ENCODE results near the gene GRIK1.

GRIK1 gene

GRCh38 chr21:29704719-29705118, 235.1 kb downstream of the GRIK1 start:
- no peak for DNase-seq
- in situ Hi-C loops (cut with HindIII; ENCODE audit: low pct_ligation_motif_present, low pct_unique_long_range_greater_than_20kb, low sequenced_read_pairs): no loop called here

GRCh38 chr21:29701676-29702075, 238.1 kb downstream of the GRIK1 start:
- in situ Hi-C loops (cut with HindIII; ENCODE audit: low pct_ligation_motif_present, low pct_unique_long_range_greater_than_20kb, low sequenced_read_pairs): no loop called here
- DNase-seq: no peak

- DNase-seq: no peak
- in situ Hi-C loops (cut with HindIII; ENCODE audit: low pct_ligation_motif_present, low pct_unique_long_range_greater_than_20kb, low sequenced_read_pairs): no loop called here
Measured at GRCh38 chr21:29697555-29698193, 242.1 kb downstream of the GRIK1 start.

- no peak for DNase-seq
- in situ Hi-C loops (cut with HindIII; ENCODE audit: low pct_ligation_motif_present, low pct_unique_long_range_greater_than_20kb, low sequenced_read_pairs): no loop called here
Measured at GRCh38 chr21:29696937-29697336, 242.9 kb downstream of the GRIK1 start.

- in situ Hi-C loops (cut with HindIII; ENCODE audit: low pct_ligation_motif_present, low pct_unique_long_range_greater_than_20kb, low sequenced_read_pairs): no loop called here
- DNase-seq: no peak
Measured at GRCh38 chr21:29691616-29692491, 247.9 kb downstream of the GRIK1 start.

- in situ Hi-C loops (cut with HindIII; ENCODE audit: low pct_ligation_motif_present, low pct_unique_long_range_greater_than_20kb, low sequenced_read_pairs): no loop called here
- no peak for DNase-seq
Measured at GRCh38 chr21:29689753-29690152, 250.0 kb downstream of the GRIK1 start.

GRCh38 chr21:29684106-29684505, 255.7 kb downstream of the GRIK1 start:
- no peak for DNase-seq
- in situ Hi-C loops (cut with HindIII; ENCODE audit: low pct_ligation_motif_present, low pct_unique_long_range_greater_than_20kb, low sequenced_read_pairs): no loop called here

- in situ Hi-C loops (cut with HindIII; ENCODE audit: low pct_ligation_motif_present, low pct_unique_long_range_greater_than_20kb, low sequenced_read_pairs): no loop called here
- DNase-seq: no peak
Measured at GRCh38 chr21:29682800-29683199, 257.0 kb downstream of the GRIK1 start.

- in situ Hi-C loops (cut with HindIII; ENCODE audit: low pct_ligation_motif_present, low pct_unique_long_range_greater_than_20kb, low sequenced_read_pairs): no loop called here
- no peak for DNase-seq
Measured at GRCh38 chr21:29680273-29680672, 259.5 kb downstream of the GRIK1 start.

- DNase-seq: no peak
- in situ Hi-C loops (cut with HindIII; ENCODE audit: low pct_ligation_motif_present, low pct_unique_long_range_greater_than_20kb, low sequenced_read_pairs): no loop called here
Measured at GRCh38 chr21:29678626-29679025, 261.2 kb downstream of the GRIK1 start.

- in situ Hi-C loops (cut with HindIII; ENCODE audit: low pct_ligation_motif_present, low pct_unique_long_range_greater_than_20kb, low sequenced_read_pairs): no loop called here
- DNase-seq: no peak
Measured at GRCh38 chr21:29677326-29677725, 262.5 kb downstream of the GRIK1 start.

- in situ Hi-C loops (cut with HindIII; ENCODE audit: low pct_ligation_motif_present, low pct_unique_long_range_greater_than_20kb, low sequenced_read_pairs): no loop called here
- DNase-seq: no peak
Measured at GRCh38 chr21:29676395-29676794, 263.4 kb downstream of the GRIK1 start.

- DNase-seq: no peak
- in situ Hi-C loops (cut with HindIII; ENCODE audit: low pct_ligation_motif_present, low pct_unique_long_range_greater_than_20kb, low sequenced_read_pairs): no loop called here
Measured at GRCh38 chr21:29675451-29675850, 264.3 kb downstream of the GRIK1 start.

GRCh38 chr21:29674343-29674742, 265.5 kb downstream of the GRIK1 start:
- no peak for DNase-seq
- in situ Hi-C loops (cut with HindIII; ENCODE audit: low pct_ligation_motif_present, low pct_unique_long_range_greater_than_20kb, low sequenced_read_pairs): no loop called here

GRCh38 chr21:29673096-29673610, 266.6 kb downstream of the GRIK1 start:
- in situ Hi-C loops (cut with HindIII; ENCODE audit: low pct_ligation_motif_present, low pct_unique_long_range_greater_than_20kb, low sequenced_read_pairs): no loop called here
- DNase-seq: no peak

GRCh38 chr21:29671728-29672127, 268.1 kb downstream of the GRIK1 start:
- DNase-seq: no peak
- in situ Hi-C loops (cut with HindIII; ENCODE audit: low pct_ligation_motif_present, low pct_unique_long_range_greater_than_20kb, low sequenced_read_pairs): no loop called here

GRCh38 chr21:29670228-29670627, 269.6 kb downstream of the GRIK1 start:
- in situ Hi-C loops (cut with HindIII; ENCODE audit: low pct_ligation_motif_present, low pct_unique_long_range_greater_than_20kb, low sequenced_read_pairs): no loop called here
- no peak for DNase-seq

- DNase-seq: no peak
- in situ Hi-C loops (cut with HindIII; ENCODE audit: low pct_ligation_motif_present, low pct_unique_long_range_greater_than_20kb, low sequenced_read_pairs): no loop called here
Measured at GRCh38 chr21:29669416-29669815, 270.4 kb downstream of the GRIK1 start.

- no peak for DNase-seq
- in situ Hi-C loops (cut with HindIII; ENCODE audit: low pct_ligation_motif_present, low pct_unique_long_range_greater_than_20kb, low sequenced_read_pairs): no loop called here
Measured at GRCh38 chr21:29667651-29668050, 272.1 kb downstream of the GRIK1 start.

GRCh38 chr21:29664615-29665014, 275.2 kb downstream of the GRIK1 start:
- DNase-seq: no peak
- in situ Hi-C loops (cut with HindIII; ENCODE audit: low pct_ligation_motif_present, low pct_unique_long_range_greater_than_20kb, low sequenced_read_pairs): no loop called here

Data from ACHN (cell line).